CD8-positive, alpha-beta memory T cell (primary cell): ENCODE data around the gene DOC2B. TPM values are rescaled to one million over a fixed set of nuclear protein-coding genes. Genes with fewer than 3 reads are reported as not detected.

Experiments used
- CTCF ChIA-PET: fragments of 350-600 bp; sonication (Branson Sonifier 250); formaldehyde crosslinking; loops from one replicate; lab custom pipeline; 2021; ENCODE audit warnings: antibody characterized with exemption; lab: Charles Lee
- POLR2A ChIA-PET: fragments of 350-600 bp; sonication (Branson Sonifier 250); formaldehyde crosslinking; loops from one replicate; lab custom pipeline; 2021; ENCODE audit warnings: antibody characterized with exemption; lab: Charles Lee
- DNase-seq, 5 donors: peaks; one replicate each; pipeline versions ENCODE4 v3.0.0 to v3.0.0-alpha.2; 2020 to 2022; ENCODE audit warnings: mixed read lengths in 1 of 5
- H3K27ac ChIP-seq: one replicate; pipeline ENCODE4 v1.7.0; 2013; ENCODE audit warnings: low read depth, mild to moderate bottlenecking, low read length, moderate library complexity
- H3K27me3 ChIP-seq: 2 replicates; pipeline ENCODE4 v1.7.0; 2013; ENCODE audit warnings: low read length, mild to moderate bottlenecking; ENCODE audit not compliant: insufficient read depth, poor library complexity, severe bottlenecking
- H3K36me3 ChIP-seq: 2 replicates; pipeline ENCODE4 v1.7.0; 2013; ENCODE audit warnings: mild to moderate bottlenecking, low read length, moderate library complexity; ENCODE audit not compliant: insufficient read depth
- H3K4me1 ChIP-seq: 2 replicates; pipeline ENCODE4 v1.7.0; 2013; ENCODE audit warnings: mild to moderate bottlenecking, low read length, moderate library complexity; ENCODE audit not compliant: insufficient read depth
- H3K4me3 ChIP-seq: 2 replicates; pipeline ENCODE4 v1.7.0; 2013; ENCODE audit warnings: mild to moderate bottlenecking, low read length
- H3K9me3 ChIP-seq: 2 replicates; pipeline ENCODE4 v1.7.0; 2013; ENCODE audit warnings: mild to moderate bottlenecking, low read length
- H3K27ac Mint-ChIP-seq, 8 donors: one replicate each; pipeline ENCODE4 v1.8.0; 2020 to 2021; ENCODE audit warnings: mixed read lengths in 8 of 8, mild to moderate bottlenecking in 6 of 8, inconsistent platforms in 3 of 8, moderate library complexity in 3 of 8
- H3K27me3 Mint-ChIP-seq, 2 donors: one replicate each; pipeline ENCODE4 v1.8.0; 2020 to 2021; ENCODE audit warnings: mixed read lengths in 2 of 2, mild to moderate bottlenecking in 1 of 2, moderate library complexity in 1 of 2
- H3K36me3 Mint-ChIP-seq, 3 donors: one replicate each; pipeline ENCODE4 v1.8.0; 2020 to 2021; ENCODE audit warnings: mixed read lengths in 3 of 3, inconsistent platforms in 1 of 3, mild to moderate bottlenecking in 1 of 3
- H3K4me1 Mint-ChIP-seq, 3 donors: one replicate each; pipeline ENCODE4 v1.8.0; 2020 to 2021; ENCODE audit warnings: mixed read lengths in 3 of 3, inconsistent platforms in 1 of 3, mild to moderate bottlenecking in 1 of 3
- H3K4me3 Mint-ChIP-seq, 7 donors: one replicate each; pipeline ENCODE4 v1.8.0; 2020 to 2021; ENCODE audit warnings: mixed read lengths in 7 of 7, mild to moderate bottlenecking in 6 of 7, moderate library complexity in 4 of 7, inconsistent platforms in 2 of 7
- H3K9me3 Mint-ChIP-seq, 5 donors: one replicate each; pipeline ENCODE4 v1.8.0; 2020 to 2022; ENCODE audit warnings: mixed read lengths in 5 of 5, mild to moderate bottlenecking in 3 of 5, moderate library complexity in 2 of 5, inconsistent platforms in 1 of 5
- polyA plus RNA-seq: library from polyadenylated mRNA; unstranded; fragments of 300-500 nt; fragmentation: Illumina TruSeq; gene quantifications from one replicate; pipeline ENCODE4 v1.2.3, GENCODE V29; 2021
- total RNA-seq, 2 experiments: library from RNA; stranded (reverse); gene quantifications; one replicate each; pipeline ENCODE4 v1.2.3, GENCODE V29; 2021

Gene DOC2B
- total and polyA plus RNA-seq, 3 experiments from 2014 or later: 0.13 to 0.15 TPM; not detected in 1

GRCh38 chr17:153851-154250 lies 27.6 kb downstream of the DOC2B start:
- no peaks in the 10 kb centered on the region for H3K9me3 ChIP-seq
- H3K27me3 ChIP-seq: no peaks in the 10 kb centered on the region
- ChIA-PET CTCF (no interaction called here), POLR2A (no interaction called here)
- H3K4me3 ChIP-seq: no peak overlapping the region
- H3K27me3 Mint-ChIP-seq: peaks cover 5 to 11% of the 10 kb centered on the region in 2 donors
- H3K36me3 ChIP-seq: no peaks in the 10 kb centered on the region
- H3K9me3 Mint-ChIP-seq: no peaks in the 10 kb centered on the region
- H3K27ac Mint-ChIP-seq: no peak overlapping the region
- H3K4me3 Mint-ChIP-seq: no peak overlapping the region
- no peak for DNase-seq
- H3K27ac ChIP-seq: no peak overlapping the region
- H3K36me3 Mint-ChIP-seq: no peaks in the 10 kb centered on the region
- no peaks in the 10 kb centered on the region for H3K4me1 ChIP-seq
- H3K4me1 Mint-ChIP-seq: no peaks in the 10 kb centered on the region

- Mint-ChIP-seq H3K9me3 (no peaks in the 10 kb centered on the region), H3K27ac (no peak overlapping the region), H3K36me3 (no peaks in the 10 kb centered on the region), H3K4me3 (no peak overlapping the region), H3K4me1 (no peaks in the 10 kb centered on the region), H3K27me3 (peaks cover 5 to 7% of the 10 kb centered on the region in 2 donors)
- peak in 1 of 5 donors; percentile 36 for DNase-seq
- H3K9me3 ChIP-seq: no peaks in the 10 kb centered on the region
- ChIA-PET POLR2A (no interaction called here), CTCF (no interaction called here)
- no peaks in the 10 kb centered on the region for H3K4me1 ChIP-seq
- no peaks in the 10 kb centered on the region for H3K27me3 ChIP-seq
- H3K36me3 ChIP-seq: no peaks in the 10 kb centered on the region
- H3K4me3 ChIP-seq: no peak overlapping the region
- no peak overlapping the region for H3K27ac ChIP-seq
These were observed 28.5 kb downstream of the DOC2B start for GRCh38 chr17:152860-153420.

GRCh38 chr17:151886-152859 lies 29.3 kb downstream of the DOC2B start:
- no peak overlapping the region for H3K4me3 Mint-ChIP-seq
- no peaks in the 10 kb centered on the region for H3K4me1 Mint-ChIP-seq
- ChIA-PET POLR2A (no interaction called here), CTCF (no interaction called here)
- Histone ChIP-seq H3K36me3 (no peaks in the 10 kb centered on the region), H3K27ac (no peak overlapping the region), H3K9me3 (no peaks in the 10 kb centered on the region), H3K4me3 (no peak overlapping the region), H3K27me3 (no peaks in the 10 kb centered on the region), H3K4me1 (no peaks in the 10 kb centered on the region)
- H3K27me3 Mint-ChIP-seq: peaks cover 5 to 7% of the 10 kb centered on the region in 2 donors
- no peaks in the 10 kb centered on the region for H3K36me3 Mint-ChIP-seq
- no peaks in the 10 kb centered on the region for H3K9me3 Mint-ChIP-seq
- H3K27ac Mint-ChIP-seq: peak overlapping the region in 1 of 8 donors; percentile 43
- DNase-seq: peak in 1 of 5 donors; percentile 19

- H3K27ac ChIP-seq: no peak overlapping the region
- Mint-ChIP-seq H3K4me3 (no peak overlapping the region), H3K27me3 (peaks cover 5 to 7% of the 10 kb centered on the region in 2 donors), H3K9me3 (no peaks in the 10 kb centered on the region), H3K27ac (peak overlapping the region in 1 of 8 donors; percentile 32), H3K36me3 (no peaks in the 10 kb centered on the region), H3K4me1 (no peaks in the 10 kb centered on the region)
- no peaks in the 10 kb centered on the region for H3K9me3 ChIP-seq
- H3K27me3 ChIP-seq: no peaks in the 10 kb centered on the region
- CTCF ChIA-PET: no interaction called here
- DNase-seq: no peak
- no peaks in the 10 kb centered on the region for H3K4me1 ChIP-seq
- no peaks in the 10 kb centered on the region for H3K36me3 ChIP-seq
- H3K4me3 ChIP-seq: no peak overlapping the region
- POLR2A ChIA-PET: no interaction called here
These were observed 30.4 kb downstream of the DOC2B start for GRCh38 chr17:151004-151403.

- ChIA-PET CTCF (no interaction called here), POLR2A (no interaction called here)
- H3K9me3 ChIP-seq: no peaks in the 10 kb centered on the region
- no peaks in the 10 kb centered on the region for H3K4me1 ChIP-seq
- no peak overlapping the region for H3K4me3 ChIP-seq
- no peak overlapping the region for H3K27ac Mint-ChIP-seq
- H3K4me3 Mint-ChIP-seq: no peak overlapping the region
- no peak overlapping the region for H3K27ac ChIP-seq
- H3K36me3 ChIP-seq: no peaks in the 10 kb centered on the region
- no peaks in the 10 kb centered on the region for H3K27me3 ChIP-seq
- H3K9me3 Mint-ChIP-seq: no peaks in the 10 kb centered on the region
- DNase-seq: peak in 1 of 5 donors; percentile 17
- no peaks in the 10 kb centered on the region for H3K36me3 Mint-ChIP-seq
- H3K4me1 Mint-ChIP-seq: no peaks in the 10 kb centered on the region
- H3K27me3 Mint-ChIP-seq: peaks cover 5 to 7% of the 10 kb centered on the region in 2 donors
These were observed 31.4 kb downstream of the DOC2B start for GRCh38 chr17:149897-150584.

- CTCF ChIA-PET: no interaction called here
- H3K4me3 Mint-ChIP-seq: no peak overlapping the region
- DNase-seq: peak in 1 of 5 donors; percentile 6
- H3K4me3 ChIP-seq: no peak overlapping the region
- H3K9me3 Mint-ChIP-seq: no peaks in the 10 kb centered on the region
- H3K27ac ChIP-seq: no peak overlapping the region
- POLR2A ChIA-PET: no interaction called here
- H3K36me3 Mint-ChIP-seq: no peaks in the 10 kb centered on the region
- no peak overlapping the region for H3K27ac Mint-ChIP-seq
- no peaks in the 10 kb centered on the region for H3K4me1 ChIP-seq
- no peaks in the 10 kb centered on the region for H3K9me3 ChIP-seq
- no peaks in the 10 kb centered on the region for H3K36me3 ChIP-seq
- no peaks in the 10 kb centered on the region for H3K4me1 Mint-ChIP-seq
- peaks cover 5 to 7% of the 10 kb centered on the region in 2 donors for H3K27me3 Mint-ChIP-seq
- no peaks in the 10 kb centered on the region for H3K27me3 ChIP-seq
These were observed 32.2 kb downstream of the DOC2B start for GRCh38 chr17:149231-149630.

GRCh38 chr17:148757-149156 lies 32.7 kb downstream of the DOC2B start:
- Mint-ChIP-seq H3K4me3 (no peak overlapping the region), H3K9me3 (no peaks in the 10 kb centered on the region), H3K27me3 (peaks cover 5 to 7% of the 10 kb centered on the region in 2 donors), H3K27ac (peak overlapping the region in 1 of 8 donors; percentile 57), H3K36me3 (no peaks in the 10 kb centered on the region), H3K4me1 (peaks cover 0 to under 1% (median under 1%) of the 10 kb centered on the region in 3 donors)
- Histone ChIP-seq H3K27ac (no peak overlapping the region), H3K4me1 (no peaks in the 10 kb centered on the region), H3K9me3 (no peaks in the 10 kb centered on the region), H3K27me3 (no peaks in the 10 kb centered on the region), H3K36me3 (no peaks in the 10 kb centered on the region), H3K4me3 (no peak overlapping the region)
- CTCF ChIA-PET: no interaction called here
- POLR2A ChIA-PET: no interaction called here
- DNase-seq: no peak
